Lower lobe of right lung (tissue), 2 donors: ENCODE data around the gene RPL36A. TPM values are rescaled to one million over a fixed set of nuclear protein-coding genes. Genes with fewer than 3 reads are reported as not detected.

Experiments
- ATAC-seq, 2 donors: fragments of 200-7000 bp; cut with Tn5 transposase; one replicate each; pipeline ENCODE4 v1.9.1; 2020 to 2022; ENCODE audit warnings: mild to moderate bottlenecking in 2 of 2, moderate library complexity in 2 of 2
- DNase-seq: peaks from one replicate; pipeline ENCODE4 v3.0.0-alpha.2; 2020
- H3K27ac ChIP-seq: fragments of 200-600 bp; one replicate; pipeline ENCODE4 v1.8.0; 2022
- H3K27me3 ChIP-seq: fragments of 200-600 bp; one replicate; pipeline ENCODE4 v1.8.0; 2022; ENCODE audit warnings: low read depth
- H3K36me3 ChIP-seq: fragments of 200-600 bp; one replicate; pipeline ENCODE4 v1.8.0; 2022; ENCODE audit warnings: mild to moderate bottlenecking
- H3K4me1 ChIP-seq: fragments of 200-600 bp; one replicate; pipeline ENCODE4 v1.8.0; 2022
- H3K4me3 ChIP-seq: fragments of 200-600 bp; one replicate; pipeline ENCODE4 v1.8.0; 2022; ENCODE audit warnings: mild to moderate bottlenecking
- H3K9me3 ChIP-seq: fragments of 200-600 bp; one replicate; pipeline ENCODE4 v1.8.0; 2022
- intact Hi-C: fragments of 100-400 bp; cut with DNase I; formaldehyde crosslinking; loops from one replicate; pipeline ENCODE4 v1.11.0; 2022
- total RNA-seq: library from RNA; stranded (reverse); fragmentation: NEBNext Ultra II Directional; extraction: Animal tissue kit (Norgen Biotek cat#: 25700); gene quantifications from one replicate; pipeline ENCODE4 v1.2.1, GENCODE V29; 2021
- TF ChIP-seq, protein P1 (sequence below): fragments of 200-600 bp; IDR thresholded peaks from one replicate; pipeline ENCODE4 v1.8.0; 2022; ENCODE audit warnings: antibody characterized with exemption, mild to moderate bottlenecking
- donor health status: DM: no; HTN: yes; CAD: no; lungs with severe emphysema.

RPL36A gene
- total RNA-seq, 1 donor from 2014 or later = 154 TPM

DNA sequence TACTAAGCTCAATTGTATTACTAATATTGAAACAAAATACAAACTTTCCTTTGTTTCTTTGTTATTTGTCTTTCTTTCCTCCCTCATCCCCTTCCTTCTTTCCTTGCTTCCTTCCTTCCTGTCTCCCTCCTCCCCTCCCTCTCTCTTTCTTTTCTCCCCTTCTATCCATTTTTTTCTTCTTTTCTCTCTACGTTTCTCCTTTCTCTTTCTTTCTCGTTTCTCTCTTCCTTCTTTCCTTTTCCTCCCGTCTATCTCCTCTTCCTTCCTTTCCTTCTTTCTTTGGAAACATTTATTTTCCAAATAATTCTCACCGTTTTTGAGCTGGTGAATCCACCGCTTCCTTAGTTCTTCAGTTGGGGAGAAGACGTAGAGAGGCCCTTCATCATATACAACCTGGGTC is 21.1 kb upstream of the RPL36A start:
- ATAC-seq (no peak), DNase-seq (no peak)
- Histone ChIP-seq H3K36me3 (no peaks in the 10 kb centered on the region), H3K27ac (no peak overlapping the region), H3K4me1 (no peaks in the 10 kb centered on the region), H3K4me3 (no peak overlapping the region), H3K27me3 (no peaks in the 10 kb centered on the region), H3K9me3 (no peaks in the 10 kb centered on the region)
- intact Hi-C loops = no loop called here
- TF ChIP-seq, protein P1, sequence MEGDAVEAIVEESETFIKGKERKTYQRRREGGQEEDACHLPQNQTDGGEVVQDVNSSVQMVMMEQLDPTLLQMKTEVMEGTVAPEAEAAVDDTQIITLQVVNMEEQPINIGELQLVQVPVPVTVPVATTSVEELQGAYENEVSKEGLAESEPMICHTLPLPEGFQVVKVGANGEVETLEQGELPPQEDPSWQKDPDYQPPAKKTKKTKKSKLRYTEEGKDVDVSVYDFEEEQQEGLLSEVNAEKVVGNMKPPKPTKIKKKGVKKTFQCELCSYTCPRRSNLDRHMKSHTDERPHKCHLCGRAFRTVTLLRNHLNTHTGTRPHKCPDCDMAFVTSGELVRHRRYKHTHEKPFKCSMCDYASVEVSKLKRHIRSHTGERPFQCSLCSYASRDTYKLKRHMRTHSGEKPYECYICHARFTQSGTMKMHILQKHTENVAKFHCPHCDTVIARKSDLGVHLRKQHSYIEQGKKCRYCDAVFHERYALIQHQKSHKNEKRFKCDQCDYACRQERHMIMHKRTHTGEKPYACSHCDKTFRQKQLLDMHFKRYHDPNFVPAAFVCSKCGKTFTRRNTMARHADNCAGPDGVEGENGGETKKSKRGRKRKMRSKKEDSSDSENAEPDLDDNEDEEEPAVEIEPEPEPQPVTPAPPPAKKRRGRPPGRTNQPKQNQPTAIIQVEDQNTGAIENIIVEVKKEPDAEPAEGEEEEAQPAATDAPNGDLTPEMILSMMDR = no peak

DNA sequence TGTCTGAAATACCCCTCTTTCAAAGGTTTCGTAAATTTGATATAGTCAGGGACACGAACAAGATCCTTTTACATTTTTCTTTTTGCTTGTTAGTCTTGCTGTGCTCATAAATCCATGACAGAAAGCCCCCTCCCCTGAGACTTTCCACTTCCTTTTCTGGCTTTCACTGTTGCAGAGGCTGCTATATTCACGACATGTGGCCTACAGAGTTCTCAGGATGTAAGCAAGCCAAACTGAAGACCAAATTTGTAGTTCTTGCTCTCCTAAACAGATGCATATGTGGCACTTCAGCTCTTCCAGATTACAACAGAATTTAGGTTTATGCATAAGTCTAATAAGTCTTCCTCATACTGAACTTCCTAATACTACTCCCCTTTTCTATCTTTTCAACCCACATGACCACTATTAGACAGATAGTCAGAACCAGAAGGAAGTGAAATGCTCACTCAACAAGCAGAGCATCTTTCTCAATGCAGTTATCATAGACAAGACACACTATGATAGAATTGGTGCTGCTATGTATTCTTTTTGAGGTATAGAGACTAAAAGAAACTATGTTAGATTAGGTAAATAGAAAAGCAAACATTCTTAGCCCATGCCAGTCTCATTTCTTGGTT is 19.8 kb upstream of the RPL36A start:
- TF ChIP-seq, protein P1 = no peak
- Histone ChIP-seq H3K4me3 (no peak overlapping the region), H3K9me3 (no peaks in the 10 kb centered on the region), H3K27ac (no peak overlapping the region), H3K4me1 (no peaks in the 10 kb centered on the region), H3K36me3 (no peaks in the 10 kb centered on the region), H3K27me3 (no peaks in the 10 kb centered on the region)
- DNase-seq (no peak), ATAC-seq (no peak)
- intact Hi-C loops = no loop called here

DNA sequence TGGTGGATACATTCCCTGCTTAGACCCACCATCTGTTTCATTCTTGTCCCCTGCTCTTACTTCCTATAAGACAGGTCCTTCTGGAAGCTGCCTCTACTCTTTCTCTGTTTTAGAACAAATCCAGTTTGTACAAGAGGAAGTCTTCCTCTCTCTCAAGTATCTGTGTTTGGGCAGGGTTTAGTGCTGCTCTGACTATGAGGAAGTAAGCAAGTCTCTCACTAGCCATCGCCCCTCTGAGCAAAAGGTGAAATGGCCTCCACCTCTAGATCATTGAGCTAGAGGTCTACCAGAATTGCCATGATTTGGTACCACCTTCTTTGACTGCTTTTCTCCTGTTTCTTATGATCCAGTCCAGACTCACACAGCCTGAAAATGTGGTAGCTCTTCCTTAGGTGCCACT is 13.3 kb upstream of the RPL36A start:
- no peak overlapping the region for H3K4me3 ChIP-seq

DNA sequence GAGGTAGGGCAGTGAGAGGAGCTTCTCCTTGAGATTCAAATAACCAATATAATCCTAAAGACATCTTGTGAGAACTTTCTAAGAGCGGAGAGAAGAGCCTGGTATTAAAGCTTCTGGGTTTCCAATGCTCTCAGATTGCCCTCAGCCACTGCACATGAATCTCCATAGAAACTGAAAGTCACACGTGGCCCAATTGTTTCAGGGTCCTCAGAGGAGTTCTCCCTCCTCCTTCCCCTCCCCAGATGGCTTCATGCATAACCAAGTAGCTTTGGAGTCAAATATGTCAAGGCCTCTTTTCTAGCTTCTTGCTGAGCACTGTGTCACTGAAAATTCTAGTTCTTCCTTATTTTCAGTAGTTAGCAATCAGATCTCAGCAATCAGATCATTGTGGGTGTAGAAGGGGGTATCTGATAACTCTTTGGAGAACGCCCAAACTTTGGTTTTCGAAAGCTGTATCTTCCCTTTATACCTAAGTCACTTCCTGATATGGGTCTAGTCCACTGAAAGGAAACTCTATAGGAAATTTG is 7.1 kb upstream of the RPL36A start:
- H3K4me1 ChIP-seq = no peaks in the 10 kb centered on the region
- H3K9me3 ChIP-seq = no peaks in the 10 kb centered on the region
- ATAC-seq (no peak), DNase-seq (no peak)
- H3K27ac ChIP-seq = no peak overlapping the region
- H3K36me3 ChIP-seq = no peaks in the 10 kb centered on the region
- H3K27me3 ChIP-seq = no peaks in the 10 kb centered on the region
- intact Hi-C loops = no loop called here
- no peak overlapping the region for H3K4me3 ChIP-seq
- TF ChIP-seq, protein P1 = no peak

More for the DNA sequence above, 13.3 kb upstream of the RPL36A start:
- ATAC-seq = no peak
- Histone ChIP-seq H3K4me1 (no peaks in the 10 kb centered on the region), H3K9me3 (no peaks in the 10 kb centered on the region), H3K27me3 (no peaks in the 10 kb centered on the region), H3K36me3 (no peaks in the 10 kb centered on the region), H3K27ac (no peak overlapping the region)
- TF ChIP-seq, protein P1 = no peak
- intact Hi-C loops = no loop called here
- no peak for DNase-seq

DNA sequence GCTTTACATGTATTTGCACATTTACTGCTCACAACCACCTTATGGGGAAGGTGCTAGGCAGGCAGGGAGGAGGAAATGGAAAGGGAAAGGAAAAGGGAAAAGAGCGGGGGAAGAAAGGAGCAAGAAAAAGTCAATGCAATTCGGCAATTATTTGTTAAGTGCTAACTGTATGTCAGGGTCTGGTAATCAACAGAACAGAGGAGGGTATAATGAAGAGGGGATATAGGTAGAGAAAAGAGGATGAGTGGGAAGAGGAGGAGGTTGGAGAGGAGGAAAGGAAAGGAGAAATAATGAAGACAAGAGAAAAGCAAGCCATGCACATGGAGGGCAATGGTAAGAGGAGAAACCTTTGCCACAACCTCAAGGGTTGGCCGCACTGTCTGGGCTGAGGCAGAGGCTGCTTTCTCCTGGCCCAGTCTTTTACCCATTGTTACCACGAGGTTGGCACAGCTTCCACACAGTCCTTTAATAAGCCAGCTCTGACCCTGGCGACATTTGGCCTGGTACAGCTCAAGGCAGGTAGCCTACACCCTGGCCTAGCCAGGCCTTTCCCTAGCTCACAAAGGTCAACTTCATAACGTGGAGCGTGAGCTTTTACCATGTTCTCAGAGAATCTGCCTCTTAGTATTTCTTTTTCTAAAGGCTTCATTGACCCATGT is 5.7 kb upstream of the RPL36A start:
- Histone ChIP-seq H3K9me3 (no peaks in the 10 kb centered on the region), H3K4me3 (peak overlapping the region; percentile 35), H3K27ac (peak overlapping the region; percentile 31), H3K4me1 (no peaks in the 10 kb centered on the region), H3K36me3 (no peaks in the 10 kb centered on the region), H3K27me3 (no peaks in the 10 kb centered on the region)
- TF ChIP-seq, protein P1 = no peak
- DNase-seq (no peak), ATAC-seq (no peak)
- intact Hi-C loops = no loop called here
